HUES6 (cell line): ENCODE results near the gene GALNT17.
"Not testable (repeated sequence)": the region's sequence is repeated elsewhere in the genome, so short reads cannot be mapped to it uniquely, and the experiment has no call there.

Source experiments
- H3K27ac ChIP-seq: 2 replicates; pipeline ENCODE4 v1.7.0; 2013; ENCODE audit warnings: low read depth, mild to moderate bottlenecking, low read length, inconsistent platforms
- H3K27me3 ChIP-seq: 2 replicates; pipeline ENCODE4 v1.6.1; 2013; ENCODE audit warnings: low read length; ENCODE audit not compliant: control insufficient read depth, insufficient read depth
- H3K36me3 ChIP-seq: 2 replicates; pipeline ENCODE4 v1.6.1; 2013; ENCODE audit warnings: low read length; ENCODE audit not compliant: control insufficient read depth, insufficient read depth
- H3K4me1 ChIP-seq: 2 replicates; pipeline ENCODE4 v1.6.1; 2013; ENCODE audit warnings: low read length; ENCODE audit not compliant: control insufficient read depth, insufficient read depth
- H3K4me3 ChIP-seq: 2 replicates; pipeline ENCODE4 v1.5.1; 2013; ENCODE audit warnings: low read depth, low read length
- H3K9ac ChIP-seq: one replicate; pipeline ENCODE4 v1.6.1; 2013; ENCODE audit warnings: mild to moderate bottlenecking, low read length
- H3K9me3 ChIP-seq: 2 replicates; pipeline ENCODE4 v1.6.1; 2013; ENCODE audit warnings: low read depth, low read length; ENCODE audit not compliant: control insufficient read depth, insufficient read depth

Gene GALNT17

GRCh38 chr7:71206184-71206583 lies 74.2 kb downstream of the GALNT17 start:
- Histone ChIP-seq H3K9me3 (peaks cover 10% of the 10 kb centered on the region; the same call in 1 of the 2 replicates), H3K4me3 (no peak overlapping the region), H3K27ac (no peak overlapping the region), H3K36me3 (no peaks in the 10 kb centered on the region), H3K4me1 (0 out of 2 replicates have a peak, but pooled peaks cover 5% of the 10 kb centered on the region), H3K27me3 (no peaks in the 10 kb centered on the region), H3K9ac (no peak overlapping the region)

GRCh38 chr7:71208881-71209280 lies 76.9 kb downstream of the GALNT17 start:
- Histone ChIP-seq H3K9ac (no peak overlapping the region), H3K27ac (no peak overlapping the region), H3K36me3 (no peaks in the 10 kb centered on the region), H3K27me3 (no peaks in the 10 kb centered on the region), H3K4me1 (no peaks in the 10 kb centered on the region), H3K4me3 (no peak overlapping the region), H3K9me3 (peaks cover 8% of the 10 kb centered on the region)

- H3K27ac ChIP-seq, H3K9ac ChIP-seq, H3K4me3 ChIP-seq, H3K36me3 ChIP-seq, H3K4me1 ChIP-seq, H3K27me3 ChIP-seq, H3K9me3 ChIP-seq: not testable (repeated sequence)
Observed at GRCh38 chr7:71209484-71209883, 77.5 kb downstream of the GALNT17 start.

GRCh38 chr7:71210220-71210619 lies 78.3 kb downstream of the GALNT17 start:
- no peaks in the 10 kb centered on the region for H3K4me1 ChIP-seq
- H3K27me3 ChIP-seq, result no peaks in the 10 kb centered on the region
- H3K9me3 ChIP-seq, result peaks cover 6% of the 10 kb centered on the region; the same call in 1 of the 2 replicates
- no peak overlapping the region for H3K4me3 ChIP-seq
- H3K36me3 ChIP-seq, result no peaks in the 10 kb centered on the region
- no peak overlapping the region for H3K9ac ChIP-seq
- H3K27ac ChIP-seq, result no peak overlapping the region

GRCh38 chr7:71212433-71212832 lies 80.5 kb downstream of the GALNT17 start:
- H3K27me3 ChIP-seq, H3K27ac ChIP-seq, H3K36me3 ChIP-seq, H3K9ac ChIP-seq, H3K4me1 ChIP-seq, H3K9me3 ChIP-seq, H3K4me3 ChIP-seq: not testable (repeated sequence)

- Histone ChIP-seq H3K9me3 (peaks cover 9% of the 10 kb centered on the region; the same call in 1 of the 2 replicates), H3K27me3 (no peaks in the 10 kb centered on the region), H3K9ac (no peak overlapping the region), H3K27ac (no peak overlapping the region), H3K36me3 (no peaks in the 10 kb centered on the region), H3K4me3 (no peak overlapping the region), H3K4me1 (no peaks in the 10 kb centered on the region)
Observed at GRCh38 chr7:71216211-71216610, 84.3 kb downstream of the GALNT17 start.

- Histone ChIP-seq H3K4me3 (no peak overlapping the region), H3K27ac (no peak overlapping the region), H3K9me3 (peaks cover 4% of the 10 kb centered on the region; the same call in 1 of the 2 replicates), H3K27me3 (no peaks in the 10 kb centered on the region), H3K9ac (no peak overlapping the region), H3K4me1 (no peaks in the 10 kb centered on the region), H3K36me3 (no peaks in the 10 kb centered on the region)
Observed at GRCh38 chr7:71220210-71220695, 88.3 kb downstream of the GALNT17 start.

GRCh38 chr7:71221049-71221448 lies 89.1 kb downstream of the GALNT17 start:
- no peaks in the 10 kb centered on the region for H3K4me1 ChIP-seq
- H3K27ac ChIP-seq, result no peak overlapping the region
- H3K9me3 ChIP-seq, result peaks cover 4% of the 10 kb centered on the region; the same call in 1 of the 2 replicates
- no peak overlapping the region for H3K4me3 ChIP-seq
- H3K27me3 ChIP-seq, result no peaks in the 10 kb centered on the region
- no peak overlapping the region for H3K9ac ChIP-seq
- H3K36me3 ChIP-seq, result no peaks in the 10 kb centered on the region

GRCh38 chr7:71221549-71221948 lies 89.6 kb downstream of the GALNT17 start:
- Histone ChIP-seq H3K27me3 (no peaks in the 10 kb centered on the region), H3K9ac (no peak overlapping the region), H3K36me3 (no peaks in the 10 kb centered on the region), H3K27ac (no peak overlapping the region), H3K4me1 (no peaks in the 10 kb centered on the region), H3K9me3 (peaks cover 4% of the 10 kb centered on the region; the same call in 1 of the 2 replicates), H3K4me3 (no peak overlapping the region)

GRCh38 chr7:71227126-71227525 lies 95.2 kb downstream of the GALNT17 start:
- Histone ChIP-seq H3K4me1 (no peaks in the 10 kb centered on the region), H3K27ac (no peak overlapping the region), H3K9ac (no peak overlapping the region), H3K36me3 (peaks cover 9% of the 10 kb centered on the region), H3K9me3 (peaks cover 30% of the 10 kb centered on the region), H3K27me3 (no peaks in the 10 kb centered on the region), H3K4me3 (no peak overlapping the region)

- no peaks in the 10 kb centered on the region for H3K4me1 ChIP-seq
- H3K9ac ChIP-seq, result no peak overlapping the region
- peaks cover 9% of the 10 kb centered on the region for H3K36me3 ChIP-seq
Observed at GRCh38 chr7:71229148-71229547, 97.2 kb downstream of the GALNT17 start.

GRCh38 chr7:71229699-71230098 lies 97.8 kb downstream of the GALNT17 start:
- Histone ChIP-seq H3K27me3 (no peaks in the 10 kb centered on the region), H3K27ac (no peak overlapping the region), H3K9me3 (peaks cover 30% of the 10 kb centered on the region), H3K36me3 (peaks cover 9% of the 10 kb centered on the region), H3K9ac (no peak overlapping the region), H3K4me1 (no peaks in the 10 kb centered on the region), H3K4me3 (no peak overlapping the region)

More at GRCh38 chr7:71229148-71229547, 97.2 kb downstream of the GALNT17 start:
- Histone ChIP-seq H3K27me3 (no peaks in the 10 kb centered on the region), H3K9me3 (peaks cover 30% of the 10 kb centered on the region), H3K27ac (no peak overlapping the region), H3K4me3 (no peak overlapping the region)
